Heart right ventricle (tissue), 16 donors: ENCODE data around the gene NF1. TPM values are rescaled to one million over a fixed set of nuclear protein-coding genes. Genes with fewer than 3 reads are reported as not detected.

Experiments used
- ATAC-seq, 8 donors: fragments of 200-7000 bp; cut with Tn5 transposase; one replicate each; pipeline ENCODE4 v1.9.1; 2020; ENCODE audit warnings: mild to moderate bottlenecking in 8 of 8, moderate library complexity in 8 of 8, moderate number of reproducible peaks in 1 of 8
- DNase-seq, 2 donors: peaks; one replicate each; pipeline ENCODE4 v3.0.0-alpha.2; 2020
- H3K27ac ChIP-seq, 10 donors: fragments of 200-600 bp; sonication (generic) in 2 of 10; one replicate each; pipeline versions ENCODE4 v1.5.0 to v1.8.0; 2020 to 2022; ENCODE audit warnings: mild to moderate bottlenecking in 3 of 10
- H3K27me3 ChIP-seq, 7 donors: fragments of 200-600 bp; one replicate each; pipeline ENCODE4 v1.8.0; 2021 to 2022; ENCODE audit warnings: mild to moderate bottlenecking in 2 of 7
- H3K36me3 ChIP-seq, 9 donors: fragments of 200-600 bp; sonication (generic) in 1 of 9; one replicate each; pipeline versions ENCODE4 v1.5.0 to v1.8.0; 2020 to 2022; ENCODE audit warnings: mild to moderate bottlenecking in 2 of 9
- H3K4me1 ChIP-seq, 9 donors: fragments of 200-600 bp; sonication (generic) in 1 of 9; one replicate each; pipeline versions ENCODE4 v1.5.0 to v1.8.0; 2020 to 2022; ENCODE audit warnings: mild to moderate bottlenecking in 4 of 9
- H3K4me3 ChIP-seq, 10 donors: fragments of 200-600 bp; sonication (generic) in 2 of 10; one replicate each; pipeline versions ENCODE4 v1.5.0 to v1.8.0; 2020 to 2022; ENCODE audit warnings: mild to moderate bottlenecking in 7 of 10, moderate library complexity in 2 of 10
- H3K9me3 ChIP-seq, 11 donors: fragments of 200-600 bp in 10 of 11; sonication (generic) in 2 of 11; one replicate each; pipeline versions ENCODE4 v1.5.0 to v1.8.0; 2013 to 2022; ENCODE audit warnings: mild to moderate bottlenecking in 2 of 11, control low read depth in 1 of 11, moderate library complexity in 1 of 11
- WGBS, 2 donors: extraction: QIAGEN DNeasy Blood & Tissue Kit; methylation state at CpG; one replicate each; pipeline ENCODE4 v1.1.7; 2013; ENCODE audit warnings: inconsistent platforms in 1 of 2; 5-methylcytosine and 5-hydroxymethylcytosine counted together
- intact Hi-C, 10 donors: fragments of 100-400 bp; cut with DNase I; formaldehyde crosslinking; loops; one replicate each; pipeline versions ENCODE4 v1.11.1 to v1.14.2; 2022
- polyA plus RNA-seq, 2 donors: library from polyadenylated mRNA; stranded (reverse); fragments of 200-250 nt; gene quantifications; one replicate each; pipeline ENCODE4 v1.2.3, GENCODE V29; 2013
- total RNA-seq, 10 donors: library from RNA; stranded (reverse); fragmentation: NEBNext Ultra II Directional in 3 of 10; extraction: Animal tissue kit (Norgen Biotek cat#: 25700) in 3 of 10; gene quantifications; one replicate each; pipeline versions ENCODE4 v1.2.1 to v1.2.4, GENCODE V29; 2021 to 2023
- TF ChIP-seq, protein P1 (sequence below), 9 donors: fragments of 200-600 bp; sonication (generic) in 2 of 9; IDR thresholded peaks; one replicate each; pipeline versions ENCODE4 v1.5.0 to v1.8.0; 2021 to 2022; ENCODE audit warnings: antibody characterized with exemption in 9 of 9, mild to moderate bottlenecking in 5 of 9, moderate library complexity in 1 of 9
- donor health status: Arrhythmogenic right ventricular cardiomyopathy.
- donor health status: ischemic (EF 13 %, LVEDD 7.1; RV severe dilation, severe dysfunction).
- donor health status: healthy with polysubstance abuse.
- donor health status: DM: no; HTN: yes; CAD: no.
- donor health status: DM: no; HTN: no; CAD: no.
- donor health status: ischemic (EF 25% LVEDD 6.9; RV normal size, moderate dysfunction).
- donor health status: ischemic (EF 25% LVEDD 5.7; RV mildly dilated, moderate dysfunction).
- donor health status: healthy.
- donor health status: DM: yes; HTN: yes; CAD: no.
- donor health status: Ischemic cardiomyopathy.
- donor health status: ischemic (EF 35%, LVEDD 5.7; RV mildly dilated, moderate dysfunction).
- donor health status: nonischemic (EF 11% LVEDD 7.7; RV severe dilation, severe dysfunction).
- donor health status: DM: yes; HTN: yes; CAD: no.
- donor health status: PGD.
- donor health status: ischemic (EF 29% LVEDD 5.4; RV normal size, mild dysfunction).
- donor health status: nonischemic (EF 23%, LVEDD 6.1; RV moderate dilation, normal function).

Gene NF1
- total and polyA plus RNA-seq, 12 donors, result 4.2 to 71.0 (median 54.6) TPM

DNA sequence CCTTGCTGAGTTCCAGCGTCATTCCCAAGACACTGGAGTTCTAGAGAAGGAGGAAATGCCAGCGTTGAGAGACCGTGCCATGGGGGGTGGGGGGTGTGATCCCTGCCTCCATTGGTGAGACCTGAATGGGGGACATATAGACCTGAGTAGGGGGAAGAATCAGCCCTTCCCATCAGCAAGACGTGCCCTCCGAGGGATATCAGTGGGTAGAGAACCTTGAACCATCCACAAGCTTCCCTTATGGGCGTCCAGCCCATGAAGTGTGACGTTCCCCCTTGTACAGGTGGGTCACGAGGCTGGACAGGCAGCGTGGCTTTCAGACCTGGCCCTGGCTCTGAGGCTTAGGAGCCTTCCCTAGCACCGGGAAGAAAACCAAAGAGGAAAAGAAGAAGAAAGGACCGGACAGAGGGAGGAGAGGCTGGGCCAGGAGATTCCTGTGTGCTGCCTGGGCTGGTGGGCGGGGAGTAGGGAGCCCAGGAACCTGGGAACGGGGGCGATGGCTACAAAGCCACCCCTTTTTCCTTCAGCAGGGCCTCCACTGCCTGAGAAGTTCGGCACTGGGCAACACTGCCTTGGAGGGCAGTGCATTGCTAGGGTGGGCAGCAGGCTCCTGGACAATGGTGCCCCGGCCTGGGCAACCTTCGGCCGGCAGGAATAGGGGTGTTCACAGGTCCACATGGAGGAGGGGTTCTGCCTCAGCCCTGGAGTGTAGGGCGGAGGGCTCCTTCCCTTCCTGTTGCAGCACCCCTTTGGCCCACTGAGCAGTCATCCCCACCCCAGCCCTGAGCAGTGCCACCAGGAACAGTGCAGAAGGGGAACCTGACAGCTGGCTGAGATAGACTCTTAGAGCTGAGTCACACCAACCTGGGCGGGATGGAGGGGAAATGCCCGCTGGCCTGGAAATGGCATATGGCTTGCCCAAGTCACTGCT, 303.9 kb downstream of the NF1 start:
- ATAC-seq (no peak), DNase-seq (no peak)
- Histone ChIP-seq H3K4me1 (no peaks in the 10 kb centered on the region), H3K27ac (no peak overlapping the region), H3K4me3 (no peak overlapping the region), H3K36me3 (no peaks in the 10 kb centered on the region), H3K27me3 (peaks cover 0 to 32% (median 18%) of the 10 kb centered on the region in 7 donors), H3K9me3 (no peaks in the 10 kb centered on the region)
- intact Hi-C loops, result no loop called here
- TF ChIP-seq, protein P1, sequence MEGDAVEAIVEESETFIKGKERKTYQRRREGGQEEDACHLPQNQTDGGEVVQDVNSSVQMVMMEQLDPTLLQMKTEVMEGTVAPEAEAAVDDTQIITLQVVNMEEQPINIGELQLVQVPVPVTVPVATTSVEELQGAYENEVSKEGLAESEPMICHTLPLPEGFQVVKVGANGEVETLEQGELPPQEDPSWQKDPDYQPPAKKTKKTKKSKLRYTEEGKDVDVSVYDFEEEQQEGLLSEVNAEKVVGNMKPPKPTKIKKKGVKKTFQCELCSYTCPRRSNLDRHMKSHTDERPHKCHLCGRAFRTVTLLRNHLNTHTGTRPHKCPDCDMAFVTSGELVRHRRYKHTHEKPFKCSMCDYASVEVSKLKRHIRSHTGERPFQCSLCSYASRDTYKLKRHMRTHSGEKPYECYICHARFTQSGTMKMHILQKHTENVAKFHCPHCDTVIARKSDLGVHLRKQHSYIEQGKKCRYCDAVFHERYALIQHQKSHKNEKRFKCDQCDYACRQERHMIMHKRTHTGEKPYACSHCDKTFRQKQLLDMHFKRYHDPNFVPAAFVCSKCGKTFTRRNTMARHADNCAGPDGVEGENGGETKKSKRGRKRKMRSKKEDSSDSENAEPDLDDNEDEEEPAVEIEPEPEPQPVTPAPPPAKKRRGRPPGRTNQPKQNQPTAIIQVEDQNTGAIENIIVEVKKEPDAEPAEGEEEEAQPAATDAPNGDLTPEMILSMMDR (IDR thresholded peaks at IDR 0.05), result no peak
- 78 to 82% methylated on average over 21 of the region's 21 CpGs for WGBS, 2 donors

DNA sequence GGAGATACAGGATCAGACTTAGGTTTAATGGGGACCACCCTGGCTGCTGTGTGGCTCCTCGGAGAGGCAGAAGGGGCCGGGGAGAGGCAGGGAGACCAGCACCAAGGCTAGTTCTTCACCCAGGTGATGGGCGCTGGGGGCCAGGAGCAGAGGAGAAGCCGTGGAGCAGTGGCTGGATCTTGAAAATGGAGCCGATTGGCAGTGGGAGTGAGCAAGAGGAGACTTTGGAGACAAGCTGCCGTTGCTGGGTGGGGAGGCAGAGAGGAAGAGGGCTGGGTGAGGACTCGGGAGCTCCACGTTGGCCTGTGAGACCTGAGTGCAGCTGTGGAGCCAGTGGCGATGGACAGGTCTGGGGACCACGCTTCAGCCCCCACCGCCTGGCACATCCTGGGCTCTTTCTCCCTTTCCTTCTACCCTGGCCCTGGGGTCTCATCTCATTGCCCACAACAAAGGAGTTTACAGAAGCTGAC, 305.7 kb downstream of the NF1 start:
- Histone ChIP-seq H3K27me3 (peaks cover 0 to 23% (median 5%) of the 10 kb centered on the region in 7 donors), H3K27ac (no peak overlapping the region), H3K36me3 (no peaks in the 10 kb centered on the region), H3K4me3 (no peak overlapping the region), H3K4me1 (no peaks in the 10 kb centered on the region), H3K9me3 (no peaks in the 10 kb centered on the region)
- intact Hi-C loops, result no loop called here
- 69 to 73% methylated on average over 11 of the region's 11 CpGs for WGBS, 2 donors
- TF ChIP-seq, protein P1 (IDR thresholded peaks at IDR 0.05), result no peak
- DNase-seq (no peak), ATAC-seq (no peak)

DNA sequence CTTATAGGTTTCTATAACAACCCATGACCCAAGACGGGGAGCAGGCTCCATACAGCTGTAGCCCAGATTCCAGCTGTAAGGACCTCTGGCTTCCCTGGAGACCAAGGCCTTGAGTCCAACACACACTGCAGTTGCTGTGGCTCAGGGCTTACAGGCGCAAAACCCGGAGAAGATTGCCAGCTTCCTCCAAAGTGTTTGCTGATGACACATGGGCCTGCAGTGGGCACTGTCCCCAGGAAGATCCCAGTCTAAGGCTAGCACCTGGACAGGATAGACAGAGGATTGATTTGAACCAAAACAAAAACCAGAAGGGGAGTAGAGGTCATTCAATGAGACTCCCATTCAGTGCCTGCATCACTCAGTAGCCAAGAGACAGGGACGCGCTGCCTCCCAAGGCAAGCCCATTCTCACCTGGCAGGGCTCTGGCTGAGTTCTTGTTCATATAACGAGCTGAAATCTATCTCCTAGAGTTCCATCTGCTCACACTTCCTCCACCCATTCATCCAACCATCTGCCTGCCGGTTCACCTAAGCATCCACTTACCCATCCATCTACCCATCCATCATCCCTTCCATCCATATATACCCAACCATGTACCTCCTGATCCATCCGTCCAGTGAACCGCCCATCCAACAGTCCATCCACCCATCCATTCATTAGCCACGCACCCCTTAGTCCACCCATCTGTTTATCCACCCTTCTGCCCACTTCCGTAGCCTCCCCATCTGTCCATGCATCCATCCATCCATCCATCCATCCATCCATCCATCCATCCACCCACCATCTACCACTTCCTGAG, 306.9 kb downstream of the NF1 start:
- H3K4me1 ChIP-seq, result no peaks in the 10 kb centered on the region
- H3K27me3 ChIP-seq, result peaks cover 0 to 14% (median 2%) of the 10 kb centered on the region in 7 donors
- no peak for ATAC-seq
- 88 to 90% methylated on average over 11 of the region's 11 CpGs for WGBS, 2 donors
- intact Hi-C loops, result no loop called here
- H3K4me3 ChIP-seq, result no peak overlapping the region
- TF ChIP-seq, protein P1 (IDR thresholded peaks at IDR 0.05), result no peak
- DNase-seq, result no peak
- H3K27ac ChIP-seq, result no peak overlapping the region
- H3K36me3 ChIP-seq, result no peaks in the 10 kb centered on the region
- no peaks in the 10 kb centered on the region for H3K9me3 ChIP-seq
